Measurements from ENCODE around the gene SYT1. TPM values are rescaled to one million over a fixed set of nuclear protein-coding genes. Genes with fewer than 3 reads are reported as not detected.

SYT1 gene
- total and polyA plus RNA-seq, 4 donors, result 0.53 to 0.84 (median 0.64) TPM

GRCh38 chr12:79452906-79453305 is 588.3 kb downstream of the SYT1 start (continued):
- TF ChIP-seq FOXA1 (IDR thresholded peaks at IDR 0.05) (no peak), CTCF (IDR thresholded peaks at IDR 0.05; ENCODE audit: low read depth, low read length, missing input control) (no peak)

- Histone ChIP-seq H3K27me3 (ENCODE audit: control insufficient read depth in 4 of 4, insufficient read depth in 4 of 4, low read length in 3 of 4) (no peaks in the 10 kb centered on the region), H3K9ac (ENCODE audit: low read depth in 1 of 2, low read length in 2 of 2) (no peak overlapping the region), H3K36me3 (ENCODE audit: control insufficient read depth in 4 of 4, insufficient read depth in 3 of 4, low read depth in 1 of 4, low read length in 3 of 4) (no peaks in the 10 kb centered on the region), H3K9me3 (ENCODE audit: control insufficient read depth in 4 of 4, low read length in 3 of 4) (no peaks in the 10 kb centered on the region), H3K27ac (ENCODE audit: low read depth in 1 of 2, low read length in 2 of 2) (no peak overlapping the region), H3K4me3 (ENCODE audit: low read depth in 1 of 3, low read length in 3 of 3) (no peak overlapping the region), H3K4me1 (ENCODE audit: control insufficient read depth in 4 of 4, insufficient read depth in 4 of 4, low read length in 3 of 4) (no peaks in the 10 kb centered on the region)
- TF ChIP-seq RXRA (IDR thresholded peaks at IDR 0.05) (no peak), FOXA2 (IDR thresholded peaks at IDR 0.05) (no peak), MAX (IDR thresholded peaks at IDR 0.05) (no peak), TAF1 (conservative IDR thresholded peaks at IDR 0.05) (no peak)
- WGBS, result 65% methylated on average over 3 of the region's 3 CpGs
- no peak for DNase-seq (ENCODE audit: low spot score)
Measured at GRCh38 chr12:79453820-79454219, 589.2 kb downstream of the SYT1 start.

GRCh38 chr12:79454338-79454843 is 589.8 kb downstream of the SYT1 start:
- Histone ChIP-seq H3K4me1 (ENCODE audit: control insufficient read depth in 4 of 4, insufficient read depth in 4 of 4, low read length in 3 of 4) (no peaks in the 10 kb centered on the region), H3K27me3 (ENCODE audit: control insufficient read depth in 4 of 4, insufficient read depth in 4 of 4, low read length in 3 of 4) (no peaks in the 10 kb centered on the region), H3K9me3 (ENCODE audit: control insufficient read depth in 4 of 4, low read length in 3 of 4) (no peaks in the 10 kb centered on the region), H3K27ac (ENCODE audit: low read depth in 1 of 2, low read length in 2 of 2) (no peak overlapping the region), H3K36me3 (ENCODE audit: control insufficient read depth in 4 of 4, insufficient read depth in 3 of 4, low read depth in 1 of 4, low read length in 3 of 4) (no peaks in the 10 kb centered on the region), H3K9ac (ENCODE audit: low read depth in 1 of 2, low read length in 2 of 2) (no peak overlapping the region), H3K4me3 (ENCODE audit: low read depth in 1 of 3, low read length in 3 of 3) (no peak overlapping the region)
- WGBS, result 68% methylated on average over 3 of the region's 3 CpGs
- no peak for DNase-seq (ENCODE audit: low spot score)
- TF ChIP-seq MAX (IDR thresholded peaks at IDR 0.05), result no peak
- TF ChIP-seq HNF4A (conservative IDR thresholded peaks at IDR 0.05), result no peak
- TF ChIP-seq FOXA1 (IDR thresholded peaks at IDR 0.05), result no peak
- no peak for TF ChIP-seq RXRA (IDR thresholded peaks at IDR 0.05)
- TF ChIP-seq CTCF (IDR thresholded peaks at IDR 0.05; ENCODE audit: low read depth, low read length, missing input control), result no peak
- TF ChIP-seq ATF3 (IDR thresholded peaks at IDR 0.05), result no peak
- TF ChIP-seq HNF4G (IDR thresholded peaks at IDR 0.05), result no peak
- no peak for TF ChIP-seq FOXA2 (IDR thresholded peaks at IDR 0.05)
- no peak for TF ChIP-seq ZBTB33 (IDR thresholded peaks at IDR 0.05)
- TF ChIP-seq, protein P1, sequence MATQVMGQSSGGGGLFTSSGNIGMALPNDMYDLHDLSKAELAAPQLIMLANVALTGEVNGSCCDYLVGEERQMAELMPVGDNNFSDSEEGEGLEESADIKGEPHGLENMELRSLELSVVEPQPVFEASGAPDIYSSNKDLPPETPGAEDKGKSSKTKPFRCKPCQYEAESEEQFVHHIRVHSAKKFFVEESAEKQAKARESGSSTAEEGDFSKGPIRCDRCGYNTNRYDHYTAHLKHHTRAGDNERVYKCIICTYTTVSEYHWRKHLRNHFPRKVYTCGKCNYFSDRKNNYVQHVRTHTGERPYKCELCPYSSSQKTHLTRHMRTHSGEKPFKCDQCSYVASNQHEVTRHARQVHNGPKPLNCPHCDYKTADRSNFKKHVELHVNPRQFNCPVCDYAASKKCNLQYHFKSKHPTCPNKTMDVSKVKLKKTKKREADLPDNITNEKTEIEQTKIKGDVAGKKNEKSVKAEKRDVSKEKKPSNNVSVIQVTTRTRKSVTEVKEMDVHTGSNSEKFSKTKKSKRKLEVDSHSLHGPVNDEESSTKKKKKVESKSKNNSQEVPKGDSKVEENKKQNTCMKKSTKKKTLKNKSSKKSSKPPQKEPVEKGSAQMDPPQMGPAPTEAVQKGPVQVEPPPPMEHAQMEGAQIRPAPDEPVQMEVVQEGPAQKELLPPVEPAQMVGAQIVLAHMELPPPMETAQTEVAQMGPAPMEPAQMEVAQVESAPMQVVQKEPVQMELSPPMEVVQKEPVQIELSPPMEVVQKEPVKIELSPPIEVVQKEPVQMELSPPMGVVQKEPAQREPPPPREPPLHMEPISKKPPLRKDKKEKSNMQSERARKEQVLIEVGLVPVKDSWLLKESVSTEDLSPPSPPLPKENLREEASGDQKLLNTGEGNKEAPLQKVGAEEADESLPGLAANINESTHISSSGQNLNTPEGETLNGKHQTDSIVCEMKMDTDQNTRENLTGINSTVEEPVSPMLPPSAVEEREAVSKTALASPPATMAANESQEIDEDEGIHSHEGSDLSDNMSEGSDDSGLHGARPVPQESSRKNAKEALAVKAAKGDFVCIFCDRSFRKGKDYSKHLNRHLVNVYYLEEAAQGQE (IDR thresholded peaks at IDR 0.05), result no peak
- no peak for TF ChIP-seq NR2F2 (IDR thresholded peaks at IDR 0.05)
- no peak for TF ChIP-seq YY1 (IDR thresholded peaks at IDR 0.05)
- no peak for TF ChIP-seq EGR1 (IDR thresholded peaks at IDR 0.05; ENCODE audit: low read depth in 2 of 2)
- no peak for TF ChIP-seq GABPA (IDR thresholded peaks at IDR 0.05 in 1 of 2, conservative IDR thresholded peaks at IDR 0.05 in 1 of 2)
- no peak for TF ChIP-seq JUND (IDR thresholded peaks at IDR 0.05)
- no peak for TF ChIP-seq SP1 (IDR thresholded peaks at IDR 0.05)
- TF ChIP-seq TAF1 (conservative IDR thresholded peaks at IDR 0.05), result no peak
- no peak for TF ChIP-seq RAD21 (IDR thresholded peaks at IDR 0.05)

Data from liver (tissue), 9 donors.